TTC549 (cell line): Measurements from ENCODE around the gene CTTNBP2.

ENCODE experiments used
- FAIRE-seq: peaks from 2 replicates; lab custom pipeline; 2012; peaks lifted over from hg19 to GRCh38; lab: Jason Lieb, UNC

Gene CTTNBP2, protein sequence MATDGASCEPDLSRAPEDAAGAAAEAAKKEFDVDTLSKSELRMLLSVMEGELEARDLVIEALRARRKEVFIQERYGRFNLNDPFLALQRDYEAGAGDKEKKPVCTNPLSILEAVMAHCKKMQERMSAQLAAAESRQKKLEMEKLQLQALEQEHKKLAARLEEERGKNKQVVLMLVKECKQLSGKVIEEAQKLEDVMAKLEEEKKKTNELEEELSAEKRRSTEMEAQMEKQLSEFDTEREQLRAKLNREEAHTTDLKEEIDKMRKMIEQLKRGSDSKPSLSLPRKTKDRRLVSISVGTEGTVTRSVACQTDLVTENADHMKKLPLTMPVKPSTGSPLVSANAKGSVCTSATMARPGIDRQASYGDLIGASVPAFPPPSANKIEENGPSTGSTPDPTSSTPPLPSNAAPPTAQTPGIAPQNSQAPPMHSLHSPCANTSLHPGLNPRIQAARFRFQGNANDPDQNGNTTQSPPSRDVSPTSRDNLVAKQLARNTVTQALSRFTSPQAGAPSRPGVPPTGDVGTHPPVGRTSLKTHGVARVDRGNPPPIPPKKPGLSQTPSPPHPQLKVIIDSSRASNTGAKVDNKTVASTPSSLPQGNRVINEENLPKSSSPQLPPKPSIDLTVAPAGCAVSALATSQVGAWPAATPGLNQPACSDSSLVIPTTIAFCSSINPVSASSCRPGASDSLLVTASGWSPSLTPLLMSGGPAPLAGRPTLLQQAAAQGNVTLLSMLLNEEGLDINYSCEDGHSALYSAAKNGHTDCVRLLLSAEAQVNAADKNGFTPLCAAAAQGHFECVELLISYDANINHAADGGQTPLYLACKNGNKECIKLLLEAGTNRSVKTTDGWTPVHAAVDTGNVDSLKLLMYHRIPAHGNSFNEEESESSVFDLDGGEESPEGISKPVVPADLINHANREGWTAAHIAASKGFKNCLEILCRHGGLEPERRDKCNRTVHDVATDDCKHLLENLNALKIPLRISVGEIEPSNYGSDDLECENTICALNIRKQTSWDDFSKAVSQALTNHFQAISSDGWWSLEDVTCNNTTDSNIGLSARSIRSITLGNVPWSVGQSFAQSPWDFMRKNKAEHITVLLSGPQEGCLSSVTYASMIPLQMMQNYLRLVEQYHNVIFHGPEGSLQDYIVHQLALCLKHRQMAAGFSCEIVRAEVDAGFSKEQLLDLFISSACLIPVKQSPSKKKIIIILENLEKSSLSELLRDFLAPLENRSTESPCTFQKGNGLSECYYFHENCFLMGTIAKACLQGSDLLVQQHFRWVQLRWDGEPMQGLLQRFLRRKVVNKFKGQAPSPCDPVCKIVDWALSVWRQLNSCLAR (N-terminal part only)

DNA sequence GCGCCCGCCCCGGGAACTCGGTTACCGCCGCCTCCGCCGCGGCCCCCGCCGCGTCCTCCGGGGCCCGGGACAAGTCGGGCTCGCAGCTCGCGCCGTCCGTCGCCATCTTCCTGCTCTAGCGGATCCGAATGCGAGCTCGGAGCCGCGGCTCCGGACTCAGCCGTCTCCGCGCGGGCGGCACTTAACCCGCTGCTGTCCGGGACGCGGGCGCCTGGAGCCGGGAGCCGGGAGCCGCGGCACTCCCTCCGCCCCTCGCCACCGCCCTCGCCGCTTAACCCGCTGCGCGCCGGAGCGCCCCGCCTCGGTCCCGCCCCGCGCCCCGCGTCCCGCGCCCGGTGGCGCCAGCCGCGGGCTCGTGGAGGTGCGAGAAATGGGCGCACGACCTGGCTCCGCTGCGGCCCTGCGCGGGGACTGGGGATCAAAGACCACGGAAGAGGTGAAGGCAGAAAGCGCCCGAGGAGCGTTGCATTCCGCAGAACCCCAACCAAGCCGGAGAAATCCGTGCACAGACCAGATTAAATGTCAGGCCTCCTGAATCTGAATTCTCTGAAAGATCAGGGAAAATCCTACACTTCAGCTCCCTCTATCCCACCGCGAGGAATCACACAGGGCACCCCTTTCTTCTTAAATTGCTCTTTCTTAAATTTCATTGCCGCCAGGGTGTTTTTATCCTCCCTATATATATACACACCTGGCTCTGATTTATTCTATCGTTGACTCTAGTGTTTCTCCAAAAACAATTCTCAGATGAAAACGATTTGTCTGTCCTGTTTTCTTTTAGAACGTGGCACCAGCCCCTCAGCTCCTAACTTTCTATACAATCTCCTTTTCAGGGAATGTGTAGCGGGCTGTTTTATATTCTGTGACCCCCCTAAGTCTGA lies at the start of gene CTTNBP2:
Gene CTTNBP2, minus strand, starts transcription at position 132 of the 881 bp plus-strand sequence. Its CDS starts 26 bp downstream, at position 106.
- no peak for FAIRE-seq

- FAIRE-seq: no peak
Observed at GRCh38 chr7:117916309-117916708, 43.1 kb upstream of the CTTNBP2 start.

GRCh38 chr7:117912421-117912820 lies 39.2 kb upstream of the CTTNBP2 start:
- FAIRE-seq: no peak

- FAIRE-seq: no peak
Observed at GRCh38 chr7:117908031-117908795, 35.0 kb upstream of the CTTNBP2 start.

- FAIRE-seq: no peak
Observed at GRCh38 chr7:117907049-117907640, 33.9 kb upstream of the CTTNBP2 start.

DNA sequence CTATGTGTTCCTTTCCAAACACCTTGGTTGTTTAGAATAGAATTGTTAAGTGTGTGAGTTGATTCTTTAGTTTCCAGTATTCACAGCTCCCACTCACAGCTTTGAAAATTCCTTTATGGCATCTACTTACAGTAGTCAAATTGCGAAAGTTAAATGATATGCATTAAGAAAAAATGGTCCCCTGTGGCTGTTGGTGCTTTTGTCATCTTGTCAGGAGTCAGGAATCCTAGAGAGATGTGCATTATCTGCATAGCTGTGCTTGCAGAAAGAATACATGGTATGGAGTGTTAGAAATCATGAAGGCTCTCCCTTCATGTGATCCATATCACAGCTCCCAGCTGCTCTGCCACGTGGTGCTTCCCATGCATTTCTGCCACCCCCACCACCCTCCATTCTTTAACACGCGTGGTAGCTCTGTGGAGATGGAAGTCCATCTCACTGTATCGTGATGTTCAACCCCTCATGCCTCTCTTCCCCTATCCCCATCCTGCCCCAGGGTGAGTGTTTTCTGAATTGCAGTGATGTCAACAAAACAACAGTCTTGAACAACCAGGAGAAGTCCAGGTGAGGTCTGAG lies 29.2 kb upstream of the CTTNBP2 start:
- no peak for FAIRE-seq

DNA sequence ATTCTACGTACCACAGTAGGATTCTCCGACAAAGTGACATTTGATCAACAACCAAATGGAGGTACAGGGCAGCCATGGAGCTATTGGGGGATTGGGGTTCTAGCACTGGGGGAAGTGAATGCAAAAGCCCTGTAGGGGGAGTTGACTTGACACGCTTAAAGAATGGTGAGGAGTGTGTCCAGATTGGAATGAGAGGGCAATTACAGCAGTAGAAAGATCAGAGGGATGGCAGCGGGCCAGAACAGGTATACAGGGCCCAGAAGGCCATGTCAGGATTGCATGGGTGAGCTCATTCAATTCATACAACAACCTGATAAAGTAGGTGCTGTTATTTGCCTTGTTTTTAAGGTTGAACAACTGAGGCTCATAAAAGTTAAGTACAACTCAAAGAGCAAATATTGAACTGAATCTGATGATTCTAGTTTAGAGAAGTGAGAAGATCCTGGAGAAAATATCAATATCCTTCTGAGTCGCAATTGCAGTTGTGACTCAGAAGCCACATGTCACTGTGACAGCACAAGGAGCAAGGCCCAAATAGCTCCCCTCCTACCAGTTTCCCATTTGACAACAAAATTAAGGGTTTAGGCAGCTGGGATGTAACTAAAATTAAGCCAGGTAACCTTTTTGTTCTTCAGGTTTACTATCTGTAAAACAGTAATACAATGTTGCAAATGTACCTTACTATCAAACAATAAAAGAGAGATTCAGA lies 28.0 kb upstream of the CTTNBP2 start:
- no peak for FAIRE-seq

DNA sequence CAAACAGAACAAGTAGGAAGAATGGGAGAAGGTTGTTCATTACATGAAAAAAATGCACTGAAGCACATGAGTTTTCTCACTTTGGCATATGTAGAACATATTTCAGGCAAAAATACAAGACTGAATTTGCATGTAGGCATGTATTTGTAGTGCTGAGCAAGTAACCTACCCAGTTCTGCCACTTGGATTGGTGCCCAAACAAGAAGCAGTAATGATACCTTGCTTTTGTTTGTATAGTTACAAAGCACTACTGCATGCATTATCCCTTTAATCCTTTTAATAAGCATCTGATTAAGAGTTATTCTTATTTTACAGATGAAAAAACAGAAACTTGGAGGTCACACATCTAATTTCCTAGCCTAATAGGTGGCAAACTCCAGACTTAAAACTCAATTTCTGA lies 23.1 kb upstream of the CTTNBP2 start:
- FAIRE-seq: no peak

GRCh38 chr7:117895276-117895675 lies 22.0 kb upstream of the CTTNBP2 start:
- no peak for FAIRE-seq

GRCh38 chr7:117894037-117894436 lies 20.8 kb upstream of the CTTNBP2 start:
- no peak for FAIRE-seq

GRCh38 chr7:117892821-117893220 lies 19.6 kb upstream of the CTTNBP2 start:
- FAIRE-seq: no peak

GRCh38 chr7:117889611-117890010 lies 16.4 kb upstream of the CTTNBP2 start:
- FAIRE-seq: no peak

- no peak for FAIRE-seq
Observed at GRCh38 chr7:117888627-117889026, 15.4 kb upstream of the CTTNBP2 start.

- no peak for FAIRE-seq
Observed at GRCh38 chr7:117882594-117882993, 9.4 kb upstream of the CTTNBP2 start.

DNA sequence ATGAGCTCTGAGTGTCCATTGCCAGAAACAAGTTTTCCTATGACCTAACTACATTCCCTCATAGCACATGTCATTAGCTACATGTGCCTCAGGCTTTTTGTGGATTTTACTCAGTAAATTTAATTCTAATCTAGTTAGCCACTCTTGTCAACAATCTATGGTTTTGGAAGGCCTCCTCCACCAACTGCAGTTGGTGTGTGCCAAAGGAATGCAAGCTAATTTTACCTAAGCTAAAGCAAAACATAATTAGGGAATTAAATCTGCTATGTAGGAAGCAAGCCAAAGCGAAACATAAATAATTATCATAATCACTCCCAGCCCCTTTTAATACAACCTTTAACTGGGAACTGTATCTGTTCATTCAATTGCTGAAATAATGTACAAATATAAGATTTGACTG lies 3.5 kb upstream of the CTTNBP2 start:
- no peak for FAIRE-seq

DNA sequence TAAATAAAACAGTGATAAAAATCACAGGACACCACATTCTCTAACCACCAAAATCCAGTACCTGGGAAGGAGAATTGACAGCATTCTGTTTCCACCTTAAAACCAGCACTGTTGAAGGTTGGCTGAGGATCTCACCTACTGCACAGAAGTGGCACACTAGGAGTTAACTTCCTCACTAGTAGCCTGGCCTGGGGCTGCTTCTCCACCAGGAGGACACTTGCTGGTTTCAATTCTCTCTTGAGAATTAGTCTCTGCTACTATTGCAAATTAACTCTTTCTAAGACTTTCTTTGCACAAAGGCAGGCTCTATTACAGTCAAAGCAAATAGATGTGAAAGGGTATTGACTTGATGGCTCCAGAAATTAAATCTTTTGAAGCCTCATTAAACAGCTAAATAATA lies 2.3 kb upstream of the CTTNBP2 start:
- FAIRE-seq: no peak

DNA sequence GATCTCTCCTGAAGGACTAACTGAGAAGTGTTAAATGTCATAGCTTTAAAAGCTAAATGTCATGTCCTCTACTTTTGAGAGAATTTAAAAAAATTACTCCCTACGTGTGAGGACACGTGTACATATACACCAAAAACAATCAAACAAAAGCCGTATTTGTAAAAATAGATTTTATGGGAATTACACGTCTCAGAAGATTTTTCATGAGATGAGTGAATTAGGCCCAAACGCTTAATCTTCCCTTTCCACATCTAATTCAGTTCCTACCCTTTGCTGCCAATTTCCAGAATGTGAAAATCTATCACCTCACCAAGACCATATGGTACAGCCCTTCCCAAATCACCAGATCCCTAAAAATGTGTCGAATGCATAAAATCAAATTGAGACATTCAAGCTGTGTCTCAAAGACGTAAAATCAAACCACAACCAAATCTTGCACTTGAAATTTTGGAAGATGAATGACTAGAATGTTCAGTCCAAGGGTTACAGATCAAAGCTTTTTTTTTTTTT lies 1.0 kb upstream of the CTTNBP2 start:
- no peak for FAIRE-seq

GRCh38 chr7:117872561-117873309 lies 506 bp downstream of the CTTNBP2 start:
- FAIRE-seq: no peak
